Activated CD4-positive, alpha-beta memory T cell treated with anti-CD3 and anti-CD28 coated beads for 36 hours (primary cell): Measurements from ENCODE around the gene SBNO2. TPM values are rescaled to one million over a fixed set of nuclear protein-coding genes. Genes with fewer than 3 reads are reported as not detected.

Source experiments
- CTCF ChIA-PET: fragments of 350-600 bp; sonication (Branson Sonifier 250); formaldehyde crosslinking; loops from one replicate; lab custom pipeline; 2021; ENCODE audit warnings: antibody characterized with exemption, inconsistent platforms; lab: Charles Lee
- POLR2A ChIA-PET: fragments of 350-600 bp; sonication (Branson Sonifier 250); formaldehyde crosslinking; loops from one replicate; lab custom pipeline; 2021; ENCODE audit warnings: antibody characterized with exemption; lab: Charles Lee
- DNase-seq: peaks from one replicate; pipeline ENCODE4 v3.0.0-alpha.2; 2020
- H3K27ac Mint-ChIP-seq: one replicate; pipeline ENCODE4 v1.8.0; 2021; ENCODE audit warnings: mixed read lengths
- H3K27me3 Mint-ChIP-seq: one replicate; pipeline ENCODE4 v1.8.0; 2021; ENCODE audit warnings: mixed read lengths
- H3K36me3 Mint-ChIP-seq: one replicate; pipeline ENCODE4 v1.8.0; 2021; ENCODE audit warnings: mixed read lengths
- H3K4me1 Mint-ChIP-seq: one replicate; pipeline ENCODE4 v1.8.0; 2021; ENCODE audit warnings: low read depth, mixed read lengths
- H3K4me3 Mint-ChIP-seq: one replicate; pipeline ENCODE4 v1.8.0; 2021; ENCODE audit warnings: mild to moderate bottlenecking, mixed read lengths
- H3K9me3 Mint-ChIP-seq: one replicate; pipeline ENCODE4 v1.8.0; 2021; ENCODE audit warnings: mixed read lengths
- intact Hi-C: fragments of 100-400 bp; cut with micrococcal nuclease; formaldehyde crosslinking; loops from one replicate; pipeline ENCODE4 v1.15.1; 2023
- total RNA-seq, 2 experiments: library from RNA; stranded (reverse); gene quantifications; one replicate each; pipeline ENCODE4 v1.2.3, GENCODE V29; 2021

SBNO2 gene
- total RNA-seq, 2 experiments from 2014 or later: 96.9 to 110 TPM

GRCh38 chr19:1082165-1082927 lies 91.7 kb downstream of the SBNO2 start:
- Mint-ChIP-seq H3K4me1 (peaks cover 54% of the 10 kb centered on the region), H3K27me3 (no peaks in the 10 kb centered on the region), H3K9me3 (no peaks in the 10 kb centered on the region), H3K36me3 (peaks cover 58% of the 10 kb centered on the region), H3K27ac (no peak overlapping the region), H3K4me3 (no peak overlapping the region)
- POLR2A ChIA-PET: interaction anchor here (0.6 to 6.7 kb wide), 5 partner anchors 12 to 171 kb away, joined by 3 to 55 read pairs (median 3); partner anchors contain the start of genes ARHGAP45, GPX4 and POLR2E
- intact Hi-C loops: loop anchor here (1.0 kb wide), 2 partner anchors 13 to 15 kb away; partner anchors contain the start of genes ARHGAP45 and POLR2E
- DNase-seq: peak; percentile 92
- CTCF ChIA-PET: interaction anchor here (0.9 to 4.8 kb wide), 4 partner anchors 9 to 31 kb away, joined by 3 to 25 read pairs (median 4); partner anchors contain the start of gene ARHGAP45

- DNase-seq: no peak
- Mint-ChIP-seq H3K9me3 (no peaks in the 10 kb centered on the region), H3K27ac (no peak overlapping the region), H3K27me3 (no peaks in the 10 kb centered on the region), H3K4me3 (no peak overlapping the region), H3K4me1 (peaks cover 60% of the 10 kb centered on the region), H3K36me3 (peaks cover 62% of the 10 kb centered on the region)
- CTCF ChIA-PET: interaction anchor here (0.9 to 4.8 kb wide), 4 partner anchors 10 to 111 kb away, joined by 3 to 25 read pairs (median 4); partner anchors contain the start of gene ARHGAP45
- POLR2A ChIA-PET: interaction anchor here (0.6 to 6.7 kb wide), 4 partner anchors 13 to 172 kb away, joined by 3 to 55 read pairs (median 5); partner anchors contain the start of genes ARHGAP45 and GPX4
- intact Hi-C loops: loop anchor here (1.0 kb wide), 2 partner anchors 14 kb away; partner anchors contain the start of genes ARHGAP45 and POLR2E
These were observed 92.5 kb downstream of the SBNO2 start for GRCh38 chr19:1081301-1082164.

- no peak overlapping the region for H3K4me3 Mint-ChIP-seq
- H3K9me3 Mint-ChIP-seq: no peaks in the 10 kb centered on the region
- CTCF ChIA-PET: interaction anchor here (1.0 to 4.8 kb wide), 5 partner anchors 10 to 112 kb away, joined by 3 to 25 read pairs (median 4); partner anchors contain the start of gene ARHGAP45
- no peak for DNase-seq
- POLR2A ChIA-PET: interaction anchor here (0.8 to 6.7 kb wide), 4 partner anchors 8 to 59 kb away, joined by 3 to 55 read pairs (median 6); partner anchors contain the start of genes ARHGAP45 and RNU6-2
- H3K27me3 Mint-ChIP-seq: no peaks in the 10 kb centered on the region
- intact Hi-C loops: no loop called here
- H3K36me3 Mint-ChIP-seq: peaks cover 68% of the 10 kb centered on the region
- H3K4me1 Mint-ChIP-seq: peaks cover 67% of the 10 kb centered on the region
- H3K27ac Mint-ChIP-seq: no peak overlapping the region
These were observed 93.5 kb downstream of the SBNO2 start for GRCh38 chr19:1080360-1081161.

GRCh38 chr19:1079566-1080111 lies 94.4 kb downstream of the SBNO2 start:
- intact Hi-C loops: no loop called here
- Mint-ChIP-seq H3K9me3 (no peaks in the 10 kb centered on the region), H3K27me3 (no peaks in the 10 kb centered on the region), H3K36me3 (peaks cover 61% of the 10 kb centered on the region), H3K4me3 (peak overlapping the region; percentile 35), H3K4me1 (peaks cover 63% of the 10 kb centered on the region), H3K27ac (peak overlapping the region; percentile 54)
- ChIA-PET POLR2A (interaction anchor here (1.4 to 6.7 kb wide), 2 partner anchors 9 to 13 kb away, joined by 5 to 55 read pairs; partner anchors contain the start of gene ARHGAP45), CTCF (interaction anchor here (0.6 to 4.8 kb wide), 5 partner anchors 10 to 34 kb away, joined by 3 to 25 read pairs (median 4); partner anchors contain the start of gene ARHGAP45)
- DNase-seq: peak; percentile 93

- Mint-ChIP-seq H3K27ac (peak overlapping the region; percentile 90), H3K9me3 (no peaks in the 10 kb centered on the region), H3K4me3 (peak overlapping the region; percentile 68), H3K27me3 (no peaks in the 10 kb centered on the region), H3K36me3 (peaks cover 62% of the 10 kb centered on the region), H3K4me1 (peaks cover 68% of the 10 kb centered on the region)
- ChIA-PET CTCF (interaction anchor here (0.6 to 2.9 kb wide), 3 partner anchors 10 to 80 kb away, joined by 3 to 11 read pairs (median 10); partner anchors contain the start of gene ARHGAP45), POLR2A (interaction anchor here (0.6 to 6.7 kb wide), 7 partner anchors 10 to 57 kb away, joined by 3 to 55 read pairs (median 5); partner anchors contain the start of gene ARHGAP45)
- intact Hi-C loops: loop anchor here (1.0 to 2.0 kb wide), 7 partner anchors 8 to 56 kb away; partner anchors contain the start of genes GPX4, POLR2E, RNU6-2 and TMEM259
- DNase-seq: peak; percentile 96
These were observed 97.1 kb downstream of the SBNO2 start for GRCh38 chr19:1076951-1077350.

GRCh38 chr19:1076046-1076386 lies 98.1 kb downstream of the SBNO2 start:
- Mint-ChIP-seq H3K9me3 (no peaks in the 10 kb centered on the region), H3K4me3 (peak overlapping the region; percentile 55), H3K36me3 (peaks cover 61% of the 10 kb centered on the region), H3K27me3 (no peaks in the 10 kb centered on the region), H3K27ac (peak overlapping the region; percentile 90), H3K4me1 (peaks cover 69% of the 10 kb centered on the region)
- intact Hi-C loops: loop anchor here (2.0 kb wide), 2 partner anchors 19 to 37 kb away; partner anchors contain the start of gene POLR2E
- DNase-seq: no peak
- POLR2A ChIA-PET: interaction anchor here (0.9 to 3.3 kb wide), 4 partner anchors 9 to 26 kb away, joined by 3 to 18 read pairs (median 6); partner anchors contain the start of gene ARHGAP45
- CTCF ChIA-PET: interaction anchor here (0.9 to 2.9 kb wide), 6 partner anchors 9 to 191 kb away, joined by 3 to 11 read pairs (median 6); partner anchors contain the start of genes ARHGAP45 and POLR2E

- DNase-seq: peak; percentile 91
- no peaks in the 10 kb centered on the region for H3K9me3 Mint-ChIP-seq
- ChIA-PET CTCF (interaction anchor here (0.9 to 2.0 kb wide), 5 partner anchors 20 to 192 kb away, joined by 3 to 7 read pairs (median 4); partner anchors contain the start of gene POLR2E), POLR2A (interaction anchor here (0.6 to 3.3 kb wide), 4 partner anchors 9 to 42 kb away, joined by 3 to 18 read pairs (median 3); partner anchors contain the start of gene GPX4)
- intact Hi-C loops: no loop called here
- H3K36me3 Mint-ChIP-seq: peaks cover 49% of the 10 kb centered on the region
- peaks cover 61% of the 10 kb centered on the region for H3K4me1 Mint-ChIP-seq
- peak overlapping the region; percentile 90 for H3K27ac Mint-ChIP-seq
- peak overlapping the region; percentile 55 for H3K4me3 Mint-ChIP-seq
- H3K27me3 Mint-ChIP-seq: no peaks in the 10 kb centered on the region
These were observed 99.4 kb downstream of the SBNO2 start for GRCh38 chr19:1074544-1075283.

GRCh38 chr19:1073956-1074517 lies 100.0 kb downstream of the SBNO2 start:
- POLR2A ChIA-PET: interaction anchor here (0.9 to 3.3 kb wide), 2 partner anchors 13 to 29 kb away, joined by 3 to 18 read pairs; partner anchors contain the start of gene GPX4
- Mint-ChIP-seq H3K27ac (peak overlapping the region; percentile 49), H3K27me3 (no peaks in the 10 kb centered on the region), H3K36me3 (peaks cover 49% of the 10 kb centered on the region), H3K9me3 (no peaks in the 10 kb centered on the region), H3K4me3 (peak overlapping the region; percentile 43), H3K4me1 (peaks cover 59% of the 10 kb centered on the region)
- CTCF ChIA-PET: interaction anchor here (1.0 kb wide), 1 partner anchor 39 kb away, joined by 6 read pairs; no protein-coding TSS in a partner anchor
- DNase-seq: no peak
- intact Hi-C loops: no loop called here
